H54 (cell line): ENCODE data around the gene CGB1.
"Not testable (repeated sequence)": the region's sequence is repeated elsewhere in the genome, so short reads cannot be mapped to it uniquely, and the experiment has no call there.

Experiments used
- DNase-seq: peaks from one replicate; pipeline ENCODE4 v3.0.0; 2011; ENCODE audit warnings: low spot score, mixed read lengths; ENCODE audit not compliant: insufficient read length
- FAIRE-seq: peaks from 3 replicates; lab custom pipeline; 2011; peaks lifted over from hg19 to GRCh38; lab: Jason Lieb, UNC
- POLR2A ChIP-seq: IDR thresholded peaks from 2 replicates; pipeline ENCODE4 v1.6.1; 2011; ENCODE audit warnings: low read depth, mild to moderate bottlenecking, low read length

Gene CGB1

GRCh38 chr19:49065905-49066512 is 29.3 kb upstream of the CGB1 start:
- FAIRE-seq (no peak), DNase-seq (no peak)

DNA sequence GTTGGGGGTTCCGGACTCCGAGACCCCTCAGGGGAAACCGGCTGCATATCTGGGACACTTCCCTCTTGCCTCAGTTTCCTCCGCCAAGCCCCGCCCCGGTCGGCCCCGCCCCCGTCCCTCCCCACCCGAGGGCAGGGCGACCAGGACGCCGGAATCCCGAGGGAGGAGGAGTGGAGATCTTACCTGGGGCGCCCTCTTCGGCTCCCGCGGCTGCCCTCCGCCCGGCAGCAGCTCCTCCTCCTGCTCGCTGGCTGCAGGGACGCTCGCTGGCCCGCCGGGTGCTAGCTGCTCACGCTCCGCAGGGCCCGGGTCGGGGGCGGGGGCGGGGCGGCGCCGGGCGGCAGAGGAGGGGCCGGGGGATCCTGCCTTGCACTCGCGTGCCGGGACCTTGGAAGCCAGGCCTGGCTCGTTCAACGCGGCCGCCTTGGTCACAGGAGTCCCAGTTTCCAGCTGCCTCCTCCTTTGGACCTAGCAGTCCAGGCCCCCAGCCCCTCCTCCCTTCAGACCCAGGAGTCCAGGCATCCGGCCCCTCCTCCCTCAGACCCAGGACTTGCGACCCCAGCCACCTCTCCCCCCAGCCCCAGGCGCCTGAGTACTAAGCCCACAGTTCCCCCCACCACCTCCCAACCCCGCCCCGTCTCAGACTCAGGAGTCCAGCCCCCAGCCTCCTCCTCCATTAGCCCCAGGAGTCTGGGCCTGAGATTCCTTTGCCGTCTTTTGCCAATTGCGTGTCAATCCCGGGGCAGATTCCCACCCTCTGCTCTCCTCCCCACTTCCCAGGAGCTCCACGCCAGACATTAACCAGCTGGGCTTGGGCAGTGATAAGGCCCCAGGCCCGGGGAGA is 28.3 kb upstream of the CGB1 start, which contains the start of gene NTF4:
Gene NTF4, minus strand, starts transcription at position 51 of the 844 bp plus-strand sequence. CDS start 2,821 bp downstream, outside the sequence.
- DNase-seq, result no peak
- no peak for FAIRE-seq
- no peak for TF ChIP-seq POLR2A

More at GRCh38 chr19:49065905-49066512, 29.3 kb upstream of the CGB1 start:
- TF ChIP-seq POLR2A, result no peak

DNA sequence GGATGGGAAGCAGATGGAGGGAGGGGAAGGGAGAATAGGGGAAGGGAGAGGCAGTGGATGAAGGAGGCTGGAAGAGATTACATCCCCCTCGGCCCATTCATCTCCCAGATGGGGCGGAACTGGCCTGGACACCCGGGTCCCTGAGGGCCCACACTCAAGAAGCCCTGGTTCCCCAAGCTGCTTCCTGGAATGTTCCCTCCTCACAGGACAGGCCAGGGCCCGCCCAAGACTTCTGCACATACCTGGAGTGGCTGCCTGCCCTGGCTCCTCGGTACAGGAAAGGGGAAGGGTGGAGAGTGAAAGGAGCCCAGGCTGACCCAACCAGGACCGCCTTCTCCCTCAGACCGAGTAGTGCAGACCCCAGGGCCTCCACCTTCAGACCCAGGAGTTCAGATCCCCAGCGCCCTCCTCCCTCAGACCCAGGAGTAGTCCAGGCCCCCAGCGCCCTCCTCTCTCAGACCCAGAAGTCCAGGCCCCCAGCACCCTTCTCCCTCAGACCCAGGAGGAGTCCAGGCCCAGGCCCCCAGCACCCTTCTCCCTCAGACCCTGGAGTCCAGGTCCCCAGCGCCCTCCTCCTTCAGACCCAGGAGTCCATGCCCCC is 27.4 kb upstream of the CGB1 start:
- DNase-seq (no peak), FAIRE-seq (no peak)

DNA sequence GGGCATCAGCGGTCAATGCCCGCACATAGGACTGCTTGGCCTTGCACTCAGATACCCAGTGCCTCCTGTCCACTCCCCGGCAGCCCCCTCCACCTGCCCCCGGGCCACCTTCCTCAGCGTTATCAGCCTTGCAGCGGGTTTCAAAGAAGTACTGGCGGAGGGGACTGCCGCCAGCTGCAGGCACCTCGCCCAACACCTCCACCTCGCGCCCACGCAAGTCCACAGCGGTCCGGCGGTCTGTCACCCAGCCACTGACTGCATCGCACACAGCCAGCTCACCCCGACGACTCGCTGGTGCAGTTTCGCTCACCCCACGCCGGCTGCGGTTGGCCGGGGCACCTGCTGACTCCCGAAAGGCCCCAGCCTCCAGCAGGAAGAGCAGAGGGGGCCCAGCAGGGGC is 24.8 kb upstream of the CGB1 start:
- FAIRE-seq, result no peak
- TF ChIP-seq POLR2A, result no peak
- DNase-seq, result no peak

More for the DNA sequence above, 27.4 kb upstream of the CGB1 start:
- no peak for TF ChIP-seq POLR2A

- no peak for DNase-seq
- no peak for TF ChIP-seq POLR2A
- no peak for FAIRE-seq
Observed at GRCh38 chr19:49061000-49061399, 24.3 kb upstream of the CGB1 start.

GRCh38 chr19:49059053-49059452 is 22.4 kb upstream of the CGB1 start:
- DNase-seq, result no peak
- no peak for FAIRE-seq
- TF ChIP-seq POLR2A, result no peak

- FAIRE-seq (no peak), DNase-seq (no peak)
- TF ChIP-seq POLR2A, result no peak
Observed at GRCh38 chr19:49058562-49058961, 21.9 kb upstream of the CGB1 start.

- FAIRE-seq (no peak), DNase-seq (peak; percentile 70)
- 0 out of 2 replicates have a peak, but pooled peaks have one; percentile 27 for TF ChIP-seq POLR2A
Observed at GRCh38 chr19:49057636-49058234, 21.0 kb upstream of the CGB1 start, which contains the start of gene CGB7. Gene CGB7, minus strand, starts transcription at chr19:49057749. Its CDS starts 2,374 bp downstream, at chr19:49055375.

- not testable (repeated sequence) for DNase-seq, FAIRE-seq
Observed at GRCh38 chr19:49056902-49057596, 20.4 kb upstream of the CGB1 start.

DNA sequence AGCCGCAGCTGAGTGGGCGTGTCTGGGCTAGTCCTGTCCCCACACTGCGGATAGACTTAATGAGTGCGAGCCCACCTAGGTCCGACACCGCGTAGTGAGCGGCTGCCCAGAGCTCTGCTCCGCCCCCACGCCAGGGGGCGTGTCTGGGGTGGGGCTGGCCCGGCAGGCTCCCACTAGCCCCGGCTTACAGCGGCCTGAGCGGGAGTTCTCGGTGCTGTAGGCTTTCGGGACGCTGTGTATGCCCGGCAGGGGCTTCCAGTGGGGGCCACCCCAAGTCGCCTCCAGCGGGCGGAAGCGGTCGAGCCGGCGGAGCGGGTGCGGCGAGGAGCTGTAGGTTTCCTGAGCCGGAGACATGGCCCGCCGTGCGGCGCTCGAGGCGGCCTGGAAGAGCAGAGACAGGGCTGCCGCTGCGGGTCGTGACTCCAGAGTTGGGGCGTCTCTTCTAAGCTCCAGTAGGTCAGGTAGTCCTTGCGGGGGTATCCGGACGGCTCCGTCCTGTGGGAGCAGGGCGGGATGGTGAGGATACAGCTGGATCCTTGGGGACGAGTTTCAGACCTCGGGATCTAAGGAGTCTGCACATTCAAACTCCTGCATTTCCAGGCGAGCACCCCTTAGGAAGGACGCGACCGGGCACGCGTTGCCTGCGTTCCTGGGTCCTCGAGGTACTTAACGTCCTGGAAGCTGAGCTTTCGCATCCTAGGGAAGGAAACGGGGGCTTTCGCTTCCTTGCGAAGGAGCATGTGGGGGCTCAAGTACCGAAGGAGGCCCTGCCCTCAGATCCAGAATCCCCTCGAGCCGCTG is 19.6 kb upstream of the CGB1 start:
- no peak for FAIRE-seq

DNA sequence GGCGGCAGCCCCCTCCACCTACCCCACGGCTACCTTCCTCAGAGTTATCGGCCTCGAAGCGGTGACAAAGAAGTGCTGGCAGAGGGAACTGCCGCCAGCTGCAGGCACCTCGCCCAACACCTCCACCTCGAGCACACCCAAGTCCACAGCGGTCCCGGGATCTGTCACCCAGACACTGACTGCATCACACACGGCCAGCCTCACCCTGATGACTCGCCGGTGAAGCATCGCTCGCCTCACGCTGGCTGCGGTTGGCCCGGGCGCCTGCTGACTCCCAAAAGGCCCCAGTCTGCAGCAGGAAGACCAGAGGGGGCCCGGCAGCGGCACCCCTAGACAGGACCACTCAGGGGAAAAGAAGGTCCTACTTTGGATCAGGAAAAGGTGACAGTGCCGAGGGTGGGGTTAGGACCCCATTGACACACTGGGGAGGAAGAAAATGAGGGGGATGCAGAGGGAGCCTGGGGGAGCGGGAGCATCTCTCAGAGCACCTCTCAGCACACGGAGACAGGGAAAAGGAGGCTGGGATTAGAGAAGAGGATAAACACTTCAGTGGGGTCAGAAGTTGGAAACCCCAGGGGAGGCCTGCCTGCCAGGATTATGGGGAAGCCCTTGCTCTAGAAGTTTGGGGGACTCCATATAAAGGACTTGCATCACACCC is 13.8 kb upstream of the CGB1 start:
- peak; percentile 62 for FAIRE-seq
- not testable (repeated sequence) for DNase-seq

More for the DNA sequence above, 19.6 kb upstream of the CGB1 start:
- no peak for DNase-seq
- peak; percentile 61 for TF ChIP-seq POLR2A

GRCh38 chr19:49049834-49050233 is 13.1 kb upstream of the CGB1 start:
- DNase-seq, FAIRE-seq: not testable (repeated sequence)

- not testable (repeated sequence) for FAIRE-seq, DNase-seq
Observed at GRCh38 chr19:49049011-49049410, 12.3 kb upstream of the CGB1 start, which contains the start of gene CGB8. Gene CGB8, minus strand, starts transcription at chr19:49049111. Its CDS starts 372 bp downstream, at chr19:49048739.

DNA sequence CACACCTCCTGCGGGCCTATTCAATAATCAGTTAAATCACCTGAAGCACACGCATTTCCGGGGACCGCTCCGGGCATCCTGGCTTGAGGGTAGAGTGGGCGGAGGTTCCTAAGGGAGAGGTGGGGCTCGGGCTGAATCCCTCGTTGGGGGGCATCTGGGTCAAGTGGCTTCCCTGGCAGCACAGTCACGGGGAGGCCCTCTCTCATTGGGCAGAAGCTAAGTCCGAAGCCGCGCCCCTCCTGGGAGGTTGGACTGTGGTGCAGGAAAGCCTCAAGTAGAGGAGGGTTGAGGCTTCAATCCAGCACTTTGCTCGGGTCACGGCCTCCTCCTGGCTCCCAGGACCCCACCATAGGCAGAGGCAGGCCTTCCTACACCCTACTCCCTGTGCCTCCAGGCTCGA is 6.9 kb upstream of the CGB1 start, which contains the start of gene CGB5:
Gene CGB5, plus strand, starts transcription at position 301 of the 400 bp plus-strand sequence. CDS start 362 bp downstream, outside the sequence.
- not testable (repeated sequence) for FAIRE-seq, DNase-seq

GRCh38 chr19:49042666-49043065 is 6.0 kb upstream of the CGB1 start:
- DNase-seq, FAIRE-seq: not testable (repeated sequence)
